Measurements from ENCODE around the gene DHRS3.
"Not testable (repeated sequence)": the region's sequence is repeated elsewhere in the genome, so short reads cannot be mapped to it uniquely, and the experiment has no call there.

DHRS3 gene

DNA sequence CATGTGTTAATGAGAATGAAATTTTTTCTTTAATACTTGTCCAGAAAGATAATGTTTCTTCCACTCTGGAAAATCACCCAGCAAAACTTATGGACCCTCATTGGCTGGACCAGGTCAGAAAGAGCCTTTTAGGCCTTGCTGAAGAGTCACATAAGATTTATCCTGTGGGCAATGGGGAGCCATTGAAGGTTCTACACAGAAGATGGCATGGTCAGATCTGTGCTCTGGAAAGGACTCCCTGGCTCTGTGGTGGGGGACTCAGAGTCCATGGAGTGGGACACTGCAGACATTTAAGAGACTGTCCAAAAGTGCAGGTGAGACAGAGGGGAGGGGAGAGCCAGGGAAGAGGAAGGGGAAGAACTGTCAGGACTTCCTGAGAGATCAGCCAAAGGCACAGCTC lies 66.4 kb downstream of the DHRS3 start:
- no peak for DNase-seq

DNA sequence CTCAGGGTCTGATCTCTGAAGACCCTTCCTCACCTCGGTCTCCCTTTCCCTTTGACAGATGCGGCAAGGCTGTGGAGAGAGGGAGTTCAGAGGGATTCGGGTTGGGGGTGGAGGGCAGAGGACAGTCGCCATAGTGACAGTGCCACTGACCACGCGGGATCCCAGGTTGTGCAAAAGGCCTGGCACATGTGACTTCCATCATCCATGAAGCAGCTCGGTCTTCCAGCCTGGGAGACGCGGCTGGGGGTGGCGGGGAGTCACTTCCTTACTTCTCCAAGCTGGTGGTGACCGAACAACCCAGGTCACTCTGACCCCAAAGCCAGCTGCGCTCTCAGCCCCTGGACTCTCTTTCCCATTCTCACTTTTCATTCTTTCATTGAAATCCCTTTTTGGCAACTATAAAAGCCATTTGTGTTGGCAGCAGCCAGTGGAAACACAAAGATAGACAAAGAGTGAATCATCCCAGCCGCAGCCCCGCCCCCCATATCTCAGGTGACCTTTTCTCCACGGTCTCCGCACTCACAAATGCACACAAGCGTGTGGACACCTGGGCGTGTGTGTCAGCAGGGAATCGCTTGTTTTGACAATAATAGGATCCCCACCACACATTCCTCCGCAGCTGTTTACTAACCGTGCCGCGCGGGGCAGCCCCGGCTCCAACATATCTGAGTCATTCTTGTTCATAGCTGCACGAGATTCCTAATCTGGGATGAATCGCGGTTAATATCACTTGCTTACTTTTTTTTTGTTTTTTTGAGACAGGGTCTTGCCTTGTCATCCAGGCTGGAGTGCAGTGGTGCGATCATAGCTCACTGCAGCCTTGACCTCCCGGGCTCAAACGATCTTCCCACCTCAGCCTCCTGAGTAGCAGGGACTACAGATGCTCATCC lies 68.3 kb downstream of the DHRS3 start:
- no peak for DNase-seq

- no peak for DNase-seq
Measured at GRCh38 chr1:12548973-12549459, 69.0 kb downstream of the DHRS3 start.

- DNase-seq, result no peak
Measured at GRCh38 chr1:12548279-12548972, 69.6 kb downstream of the DHRS3 start.

GRCh38 chr1:12547586-12548225 lies 70.3 kb downstream of the DHRS3 start:
- DNase-seq, result no peak

- no peak for DNase-seq
Measured at GRCh38 chr1:12546771-12547585, 71.0 kb downstream of the DHRS3 start.

- no peak for DNase-seq
Measured at GRCh38 chr1:12544992-12545391, 73.0 kb downstream of the DHRS3 start.

DNA sequence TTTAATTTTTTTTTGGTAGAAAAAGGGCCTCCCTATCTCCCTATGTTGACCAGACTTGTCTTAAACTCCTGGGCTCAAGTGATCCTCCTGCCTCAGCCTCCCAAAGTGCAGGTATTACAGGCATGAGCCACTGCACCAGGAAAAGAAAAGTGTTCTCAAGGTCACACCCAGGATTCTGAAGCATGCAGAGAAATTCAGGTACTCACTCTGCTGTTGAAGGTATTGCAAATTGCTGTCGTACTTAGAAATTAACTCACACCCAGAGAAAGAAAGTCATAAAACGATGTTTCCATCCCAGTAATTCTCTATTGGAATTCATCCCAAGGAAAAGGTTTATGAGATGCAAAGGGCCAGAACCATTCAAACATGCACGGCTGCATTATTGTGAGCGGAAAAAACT lies 73.7 kb downstream of the DHRS3 start:
- no peak for DNase-seq

DNA sequence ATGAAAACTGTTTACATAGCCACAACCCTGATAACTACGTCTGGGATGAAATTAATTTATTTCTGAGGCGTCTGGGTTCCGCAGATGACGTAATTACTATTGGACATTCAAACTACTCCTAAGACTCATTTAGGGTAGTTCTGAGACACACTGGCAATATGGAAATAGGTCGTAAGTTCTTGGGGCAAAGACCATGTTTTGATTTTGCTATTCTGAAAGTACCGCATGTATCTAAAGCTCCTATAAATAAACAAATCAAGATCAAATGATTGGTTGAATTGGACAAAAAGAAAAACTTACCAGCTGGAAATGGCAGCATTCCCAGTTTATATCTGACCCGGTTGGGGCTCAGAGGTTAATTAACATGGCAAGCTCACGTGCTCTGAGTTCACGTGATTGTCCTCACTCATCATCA lies 74.3 kb downstream of the DHRS3 start:
- DNase-seq, result no peak

DNA sequence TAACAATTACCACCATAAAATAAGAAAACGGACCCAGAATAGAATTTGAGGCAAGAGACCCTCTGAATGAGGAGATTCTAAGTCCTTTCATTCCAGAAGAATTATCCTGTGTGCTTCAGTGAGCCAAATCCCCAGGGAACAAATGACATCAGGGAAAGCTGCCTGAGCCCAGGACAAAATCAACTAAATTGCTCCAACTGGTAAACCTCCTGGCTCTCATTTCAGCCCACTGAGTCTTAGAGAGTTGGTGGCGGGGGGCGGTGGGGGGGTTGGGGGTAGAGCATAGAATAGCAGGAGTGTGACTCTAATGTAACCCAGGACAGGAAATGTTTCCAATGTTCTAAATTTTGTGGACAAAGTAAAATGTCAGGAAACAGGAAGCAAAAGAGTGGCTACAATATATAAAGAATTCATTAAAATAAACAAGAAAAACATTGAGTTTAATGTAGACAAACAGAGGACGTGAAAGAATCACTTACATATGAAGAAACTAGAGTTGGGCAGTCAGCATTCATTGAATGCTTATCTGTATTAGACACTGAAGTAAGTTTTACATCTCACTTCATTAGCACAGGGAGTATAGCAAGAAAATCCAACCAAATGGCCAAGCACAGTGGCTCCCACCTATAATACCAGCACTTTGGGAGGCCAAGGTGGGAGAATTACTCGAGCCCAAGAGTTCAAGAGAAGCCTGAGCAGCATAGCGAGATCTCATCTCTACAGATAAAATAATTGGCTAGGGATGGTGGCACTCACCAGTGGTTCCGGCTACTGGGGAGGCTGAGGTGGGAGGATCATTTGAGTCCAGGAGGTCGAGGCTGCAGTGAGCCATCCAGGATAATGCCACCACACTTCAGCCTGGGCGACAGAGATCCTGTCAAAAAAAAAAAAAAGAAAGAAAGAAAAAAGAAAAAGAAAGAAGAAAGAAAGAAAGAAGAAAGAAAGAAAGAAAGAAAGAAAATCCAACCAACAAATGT lies 75.1 kb downstream of the DHRS3 start:
- DNase-seq, result no peak

- DNase-seq, result no peak
Measured at GRCh38 chr1:12542138-12542465, 75.9 kb downstream of the DHRS3 start.

GRCh38 chr1:12541274-12542137 lies 76.5 kb downstream of the DHRS3 start:
- no peak for DNase-seq

DNA sequence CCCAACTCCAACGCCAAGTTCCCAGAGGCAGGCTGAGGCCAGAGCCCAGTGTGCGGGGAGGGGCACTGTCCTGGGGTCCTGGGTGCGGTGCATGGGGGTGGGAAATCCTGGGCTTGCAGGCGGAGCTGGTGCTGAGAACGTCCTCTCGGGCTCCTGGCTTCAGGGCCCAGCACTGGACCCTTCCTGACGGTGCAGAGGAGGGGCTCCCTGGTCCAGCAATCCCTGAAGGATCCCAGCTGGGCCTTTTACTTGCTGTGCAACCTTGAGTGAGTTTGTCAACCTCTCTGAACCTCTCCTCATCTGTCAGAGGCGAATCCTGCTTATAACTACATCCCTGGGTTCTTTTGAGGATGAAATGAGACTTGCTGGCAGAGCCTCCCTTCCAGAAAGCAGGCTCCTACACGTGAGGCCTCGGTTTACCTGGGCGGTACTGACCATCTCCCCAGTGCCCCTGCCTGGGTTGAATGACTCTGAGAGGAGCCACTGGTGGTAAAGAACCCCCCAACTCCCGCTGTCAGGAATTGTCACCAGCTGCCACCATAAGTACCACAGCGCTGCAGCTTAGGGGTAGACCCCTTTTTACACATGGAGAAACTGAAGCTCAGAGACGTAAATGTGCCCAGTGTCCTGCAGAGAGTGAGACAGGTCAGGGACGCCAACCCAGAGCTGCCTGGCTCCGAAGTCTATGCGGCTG lies 77.3 kb downstream of the DHRS3 start:
- DNase-seq, result no peak

DNA sequence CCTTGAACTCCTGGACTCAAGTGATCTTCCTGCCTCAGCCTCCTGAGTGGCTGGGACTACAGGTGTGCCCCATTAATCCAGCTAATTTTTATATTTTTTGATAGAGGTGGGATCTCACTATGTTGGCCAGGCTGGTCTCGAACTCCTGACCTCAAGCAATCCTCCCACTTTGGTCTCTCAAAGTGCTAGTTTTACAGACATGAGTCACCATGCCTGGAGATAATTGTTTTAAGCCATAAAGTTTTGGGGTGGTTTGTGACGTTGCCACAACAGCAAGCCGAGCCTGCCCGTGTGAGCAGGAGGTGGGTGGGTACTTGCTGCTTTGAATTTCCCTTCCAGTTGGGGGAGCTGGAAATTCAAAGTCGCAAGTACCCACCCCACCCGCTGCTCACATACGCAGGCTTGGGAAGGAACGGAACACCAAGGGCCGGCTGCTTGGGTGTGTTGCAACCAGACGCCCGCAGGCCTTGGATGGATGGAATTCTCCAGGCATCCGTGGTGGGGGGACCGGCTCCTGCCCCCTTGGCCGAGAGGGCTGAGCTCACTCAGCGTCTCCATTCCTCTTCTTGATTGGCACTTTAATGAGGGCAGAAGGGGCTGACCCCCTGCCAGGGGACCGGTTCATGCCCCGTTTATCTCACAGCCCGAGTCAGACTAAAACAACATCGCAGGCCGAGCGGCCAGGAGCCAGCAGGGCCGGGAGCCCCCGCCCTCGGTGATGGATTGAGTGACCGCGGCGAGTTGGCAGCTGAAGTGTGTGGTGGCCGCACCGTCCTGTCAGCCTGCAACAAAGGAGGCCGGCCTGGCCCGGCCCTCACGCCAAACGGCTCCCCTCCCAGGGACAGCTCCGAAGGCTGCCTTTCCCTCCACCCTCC lies 78.1 kb downstream of the DHRS3 start:
- DNase-seq, result no peak

- DNase-seq, result no peak
Measured at GRCh38 chr1:12539320-12539704, 78.7 kb downstream of the DHRS3 start.

DNA sequence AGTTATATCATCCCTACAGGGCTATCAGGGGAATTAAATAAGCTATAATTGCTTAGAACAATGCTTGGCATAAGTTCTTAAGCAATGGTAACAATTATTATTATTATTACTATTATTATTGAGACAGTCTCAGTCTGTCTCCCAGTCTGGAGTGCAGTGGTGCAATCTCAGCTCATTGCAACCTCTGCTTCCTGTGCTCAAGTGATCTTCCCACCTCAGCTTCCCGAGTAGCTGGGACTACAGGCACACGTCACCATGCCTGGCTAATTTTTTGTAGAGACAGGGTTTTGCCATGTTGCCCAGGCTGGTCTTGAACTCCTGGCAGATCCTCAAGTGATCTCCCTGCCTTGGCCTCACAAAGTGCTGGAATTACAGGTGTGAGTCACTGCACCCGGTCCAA lies 79.5 kb downstream of the DHRS3 start:
- not testable (repeated sequence) for DNase-seq

GRCh38 chr1:12537906-12538461 lies 80.0 kb downstream of the DHRS3 start:
- DNase-seq, result no peak

GRCh38 chr1:12537294-12537693 lies 80.7 kb downstream of the DHRS3 start:
- no peak for DNase-seq

Measured in bone marrow (tissue), 2 donors.